ENCODE data around the gene MED25. TPM values are rescaled to one million over a fixed set of nuclear protein-coding genes. Genes with fewer than 3 reads are reported as not detected.

The MED25 gene
- total and polyA plus RNA-seq, 2 experiments from 2014 or later: 45.6 to 58.6 TPM

- Histone ChIP-seq H3K9me2 (ENCODE audit: insufficient read depth) (no peaks in the 10 kb centered on the region), H3K27me3 (ENCODE audit: insufficient read depth) (no peaks in the 10 kb centered on the region), H2AFZ (no peak overlapping the region), H3K27ac (ENCODE audit: low read depth) (no peak overlapping the region), H3K4me1 (ENCODE audit: insufficient read depth) (no peaks in the 10 kb centered on the region), H3K79me2 (replicated peaks; ENCODE audit: insufficient read depth) (no peaks in the 10 kb centered on the region), H3K4me3 (no peak overlapping the region), H3F3A (replicated peaks; ENCODE audit: low read depth) (0 out of 2 replicates have a peak, but pooled peaks cover 3% of the 10 kb centered on the region), H3K4me2 (no peak overlapping the region), H4K20me1 (replicated peaks; ENCODE audit: insufficient read depth) (peaks cover 4% of the 10 kb centered on the region; the same call in 1 of the 2 replicates), H3K36me3 (ENCODE audit: insufficient read depth) (no peaks in the 10 kb centered on the region)
- H3K4me1 Mint-ChIP-seq: peaks cover 6% of the 10 kb centered on the region
- DNase-seq (ENCODE audit: low spot score): no peak
- no peak overlapping the region for H3K27ac Mint-ChIP-seq
- no peak overlapping the region for H3K4me3 Mint-ChIP-seq
- no peak for ATAC-seq
- peaks cover 18% of the 10 kb centered on the region for H3K27me3 Mint-ChIP-seq (ENCODE audit: insufficient read depth, low read depth, poor library complexity)
- peaks cover 51% of the 10 kb centered on the region for H3K36me3 Mint-ChIP-seq (ENCODE audit: low read depth)
- no peak for TF ChIP-seq ETS1 (IDR thresholded peaks at IDR 0.05)
- no peaks in the 10 kb centered on the region; the same call in 2 of the 3 replicates for H3K9me3 Mint-ChIP-seq
Observed at GRCh38 chr19:49837425-49837824, 19.3 kb downstream of the MED25 start.

GRCh38 chr19:49838885-49839588, 20.9 kb downstream of the MED25 start:
- Mint-ChIP-seq H3K27ac (no peak overlapping the region), H3K27me3 (ENCODE audit: insufficient read depth, low read depth, poor library complexity) (peaks cover 18% of the 10 kb centered on the region), H3K4me3 (no peak overlapping the region), H3K9me3 (no peaks in the 10 kb centered on the region; the same call in 2 of the 3 replicates), H3K4me1 (peaks cover 6% of the 10 kb centered on the region), H3K36me3 (ENCODE audit: low read depth) (peaks cover 45% of the 10 kb centered on the region)
- Histone ChIP-seq H3K4me3 (no peak overlapping the region), H3K9me2 (ENCODE audit: insufficient read depth) (no peaks in the 10 kb centered on the region), H3K4me1 (ENCODE audit: insufficient read depth) (no peaks in the 10 kb centered on the region), H3K79me2 (replicated peaks; ENCODE audit: insufficient read depth) (no peaks in the 10 kb centered on the region), H2AFZ (no peak overlapping the region), H3K27ac (ENCODE audit: low read depth) (no peak overlapping the region), H4K20me1 (replicated peaks; ENCODE audit: insufficient read depth) (peaks cover 4% of the 10 kb centered on the region; the same call in 1 of the 2 replicates), H3K4me2 (no peak overlapping the region), H3F3A (replicated peaks; ENCODE audit: low read depth) (0 out of 2 replicates have a peak, but pooled peaks cover 3% of the 10 kb centered on the region), H3K36me3 (ENCODE audit: insufficient read depth) (no peaks in the 10 kb centered on the region), H3K27me3 (ENCODE audit: insufficient read depth) (no peaks in the 10 kb centered on the region)
- TF ChIP-seq ETS1 (IDR thresholded peaks at IDR 0.05) (no peak), ZNF462 (CRISPR knock-in tag; IDR thresholded peaks at IDR 0.05) (no peak), EZH2phosphoT487 (IDR thresholded peaks at IDR 0.05; ENCODE audit: unreplicated experiment) (no peak), CTCF (conservative IDR thresholded peaks at IDR 0.05; ENCODE audit: low read depth in 2 of 2) (no peak), ZNF114 (CRISPR knock-in tag; IDR thresholded peaks at IDR 0.05) (no peak), POLR2AphosphoS5 (IDR thresholded peaks at IDR 0.05; ENCODE audit: low read depth) (no peak), CREB1 (CRISPR knock-in tag; IDR thresholded peaks at IDR 0.05; ENCODE audit: low read depth) (no peak), EZH2 (IDR thresholded peaks at IDR 0.05; ENCODE audit: low read depth, unreplicated experiment) (no peak), JUNB (IDR thresholded peaks at IDR 0.05; ENCODE audit: unreplicated experiment) (no peak)
- DNase-seq (ENCODE audit: low spot score) (no peak), ATAC-seq (no peak)

Data from GM23338 (cell line).